Kidney (tissue), 14 donors: ENCODE data around the gene ATL3. TPM values are rescaled to one million over a fixed set of nuclear protein-coding genes. Genes with fewer than 3 reads are reported as not detected.

Source experiments
- DNase-seq, 5 donors: peaks; one replicate each; pipeline ENCODE4 v3.0.0-alpha.2; 2013 to 2020
- FAIRE-seq: peaks from 2 replicates; lab custom pipeline; 2012; peaks lifted over from hg19 to GRCh38; lab: Jason Lieb, UNC
- H3K27ac ChIP-seq, 2 donors: one replicate each; pipeline ENCODE4 v1.7.0; 2013; ENCODE audit warnings: low read depth in 2 of 2, low read length in 2 of 2, inconsistent platforms in 1 of 2
- H3K27me3 ChIP-seq: one replicate; pipeline ENCODE4 v1.7.1; 2013; ENCODE audit warnings: low read length, inconsistent platforms; ENCODE audit not compliant: control insufficient read depth, insufficient read depth
- H3K36me3 ChIP-seq, 3 donors: one replicate each; pipeline versions ENCODE4 v1.7.0 to v1.7.1; 2013; ENCODE audit warnings: low read length in 3 of 3, control low read depth in 1 of 3, inconsistent platforms in 1 of 3; ENCODE audit not compliant: insufficient read depth in 3 of 3, control insufficient read depth in 2 of 3
- H3K4me1 ChIP-seq, 3 donors: one replicate each; pipeline versions ENCODE4 v1.7.0 to v1.7.1; 2013; ENCODE audit warnings: low read length in 3 of 3, inconsistent platforms in 1 of 3, low read depth in 1 of 3; ENCODE audit not compliant: control insufficient read depth in 2 of 3, insufficient read depth in 2 of 3
- H3K4me3 ChIP-seq, 3 donors: one replicate each; pipeline versions ENCODE4 v1.7.0 to v1.8.1; 2013; ENCODE audit warnings: low read length in 3 of 3, control low read depth in 1 of 3, inconsistent platforms in 1 of 3
- H3K9ac ChIP-seq, 3 donors: one replicate each; pipeline versions ENCODE4 v1.7.0 to v1.7.1; 2013; ENCODE audit warnings: low read length in 3 of 3, control low read depth in 1 of 3, inconsistent platforms in 1 of 3
- H3K9me3 ChIP-seq, 3 donors: one replicate each; pipeline versions ENCODE4 v1.7.0 to v1.7.1; 2013; ENCODE audit warnings: low read length in 3 of 3, control low read depth in 1 of 3, inconsistent platforms in 1 of 3; ENCODE audit not compliant: control insufficient read depth in 2 of 3, insufficient read depth in 1 of 3
- CTCF ChIP-seq: IDR thresholded peaks from 3 replicates; pipeline ENCODE4 v1.5.1; 2012; ENCODE audit warnings: mild to moderate bottlenecking, moderate library complexity, borderline replicate concordance; ENCODE audit not compliant: insufficient read depth; ENCODE audit errors: extremely low read depth
- intact Hi-C: fragments of 100-400 bp; cut with DNase I; formaldehyde crosslinking; loops from one replicate; pipeline ENCODE4 v1.11.1; 2022
- polyA plus RNA-seq: library from polyadenylated mRNA; stranded (reverse); fragments of 350-450 nt; fragmentation: Illumina TruSeq; extraction: RNeasy Lipid Tissue Mini Kit (QIAGEN cat#74804); gene quantifications from one replicate; pipeline ENCODE4 v1.2.3, GENCODE V29; 2014; ENCODE audit warnings: low read depth, low replicate concordance; ENCODE audit not compliant: insufficient read depth
- total RNA-seq: library from RNA; stranded (reverse); fragmentation: NEBNext Ultra II Directional; extraction: Animal tissue kit (Norgen Biotek cat#: 25700); gene quantifications from one replicate; pipeline ENCODE4 v1.2.1, GENCODE V29; 2021
- donor health status: control.
- donor health status: control.
- donor health status: control.
- donor health status: control.
- donor health status: control.
- donor health status: DM: yes; HTN: yes; CAD: no.
- donor health status: Normal renal cell carcinoma (clear cell type).

Gene ATL3
- total and polyA plus RNA-seq, 2 donors from 2014 or later = 11.4 to 78.3 TPM

GRCh38 chr11:63719001-63719400 lies 47.8 kb upstream of the ATL3 start:
- intact Hi-C loops = no loop called here
- H3K9me3 ChIP-seq = no peaks in the 10 kb centered on the region
- DNase-seq (no peak), FAIRE-seq (no peak)
- no peak overlapping the region for H3K27ac ChIP-seq
- no peak overlapping the region for H3K4me3 ChIP-seq
- H3K27me3 ChIP-seq = no peaks in the 10 kb centered on the region
- no peaks in the 10 kb centered on the region for H3K36me3 ChIP-seq
- H3K9ac ChIP-seq = no peak overlapping the region
- TF ChIP-seq CTCF = no peak
- no peaks in the 10 kb centered on the region for H3K4me1 ChIP-seq

GRCh38 chr11:63716046-63716445 lies 44.9 kb upstream of the ATL3 start:
- Histone ChIP-seq H3K27ac (no peak overlapping the region), H3K4me1 (no peaks in the 10 kb centered on the region), H3K9ac (no peak overlapping the region), H3K27me3 (no peaks in the 10 kb centered on the region), H3K36me3 (no peaks in the 10 kb centered on the region), H3K4me3 (no peak overlapping the region), H3K9me3 (no peaks in the 10 kb centered on the region)
- FAIRE-seq (no peak), DNase-seq (no peak)
- no peak for TF ChIP-seq CTCF
- intact Hi-C loops = no loop called here

- H3K9ac ChIP-seq = no peak overlapping the region
- no peak overlapping the region for H3K4me3 ChIP-seq
- H3K27ac ChIP-seq = no peak overlapping the region
- H3K4me1 ChIP-seq = peaks cover 0 to 3% (median 0%) of the 10 kb centered on the region in 3 donors
- H3K27me3 ChIP-seq = no peaks in the 10 kb centered on the region
- H3K9me3 ChIP-seq = no peaks in the 10 kb centered on the region
- no peak for TF ChIP-seq CTCF
- DNase-seq = no peak
- intact Hi-C loops = no loop called here
- no peaks in the 10 kb centered on the region for H3K36me3 ChIP-seq
- FAIRE-seq = no peak
Observed at GRCh38 chr11:63713766-63714165, 42.6 kb upstream of the ATL3 start.

GRCh38 chr11:63711838-63712237 lies 40.7 kb upstream of the ATL3 start:
- Histone ChIP-seq H3K4me3 (no peak overlapping the region), H3K36me3 (no peaks in the 10 kb centered on the region), H3K9ac (no peak overlapping the region), H3K27me3 (no peaks in the 10 kb centered on the region), H3K27ac (no peak overlapping the region), H3K4me1 (peaks cover 0 to 3% (median 0%) of the 10 kb centered on the region in 3 donors), H3K9me3 (no peaks in the 10 kb centered on the region)
- intact Hi-C loops = no loop called here
- FAIRE-seq (no peak), DNase-seq (no peak)
- no peak for TF ChIP-seq CTCF
